Caco-2 (cell line): Measurements from ENCODE around the gene C20orf141. TPM values are rescaled to one million over a fixed set of nuclear protein-coding genes. Genes with fewer than 3 reads are reported as not detected.

Source experiments
- BruUV-seq: library from RNA; stranded (reverse); fragments of 400-500 nt; replicated peaks from 2 replicates; lab custom pipeline; 2021; lab: Mats Ljungman, UMichigan
- CTCF ChIA-PET: fragments of 300-600 bp; sonication (Branson Sonifier 250); formaldehyde crosslinking; loops from one replicate; lab custom pipeline; 2022; ENCODE audit warnings: antibody characterized with exemption; lab: Charles Lee
- POLR2A ChIA-PET: fragments of 300-600 bp; sonication (Branson Sonifier 250); formaldehyde crosslinking; loops from one replicate; lab custom pipeline; 2022; ENCODE audit warnings: antibody characterized with exemption; lab: Charles Lee
- DNase-seq, 2 experiments: peaks; one replicate each; pipeline versions ENCODE4 v3.0.0 to v3.0.0-alpha.2; 2020 to 2022
- H3K27me3 ChIP-seq: replicated peaks from 2 replicates; pipeline ENCODE4 v1.6.0; 2011; ENCODE audit warnings: low read length; ENCODE audit not compliant: control insufficient read depth, insufficient read depth
- H3K36me3 ChIP-seq: 2 replicates; pipeline ENCODE4 v1.5.1; 2011; ENCODE audit warnings: low read length; ENCODE audit not compliant: control insufficient read depth, insufficient read depth
- H3K4me1 ChIP-seq: fragments of 250-450 bp; sonication (Bioruptor Pico); 2 replicates; pipeline ENCODE4 v1.5.1; 2020; ENCODE audit warnings: mild to moderate bottlenecking
- H3K4me3 ChIP-seq: 2 replicates; pipeline ENCODE4 v1.5.1; 2011; ENCODE audit warnings: low read depth, mild to moderate bottlenecking, control low read depth, low read length
- H3K9me3 ChIP-seq: fragments of 250-450 bp; sonication (Bioruptor Pico); 2 replicates; pipeline ENCODE4 v1.5.1; 2020; ENCODE audit warnings: mild to moderate bottlenecking, moderate library complexity
- H3K27ac Mint-ChIP-seq: one replicate; pipeline ENCODE4 v1.8.0; 2022; ENCODE audit warnings: mixed read lengths; ENCODE audit not compliant: unreplicated experiment
- H3K27me3 Mint-ChIP-seq: one replicate; pipeline ENCODE4 v1.8.0; 2022; ENCODE audit warnings: mixed read lengths; ENCODE audit not compliant: insufficient read depth, unreplicated experiment
- H3K36me3 Mint-ChIP-seq: one replicate; pipeline ENCODE4 v1.8.0; 2022; ENCODE audit warnings: mild to moderate bottlenecking, mixed read lengths; ENCODE audit not compliant: insufficient read depth, unreplicated experiment
- H3K4me1 Mint-ChIP-seq: one replicate; pipeline ENCODE4 v1.8.0; 2022; ENCODE audit warnings: low read depth, mixed read lengths; ENCODE audit not compliant: unreplicated experiment
- H3K4me3 Mint-ChIP-seq: one replicate; pipeline ENCODE4 v1.8.0; 2022; ENCODE audit warnings: mild to moderate bottlenecking, moderate library complexity, mixed read lengths; ENCODE audit not compliant: unreplicated experiment
- H3K9me3 Mint-ChIP-seq: one replicate; pipeline ENCODE4 v1.8.0; 2022; ENCODE audit warnings: mixed read lengths; ENCODE audit not compliant: unreplicated experiment
- CTCF ChIP-seq, 2 experiments: fragments of 200-600 bp in 1 of 2; IDR thresholded peaks; 1 replicate in 1 of 2; 2 replicates in 1 of 2; pipeline versions ENCODE4 v1.5.1 to v1.8.0; 2011 to 2022; ENCODE audit warnings: antibody characterized with exemption in 1 of 2, control low read depth in 1 of 2, inconsistent platforms in 1 of 2, low read depth in 1 of 2, low read length in 1 of 2, mild to moderate bottlenecking in 1 of 2, moderate library complexity in 1 of 2; ENCODE audit not compliant: insufficient read depth in 1 of 2, severe bottlenecking in 1 of 2, unreplicated experiment in 1 of 2
- intact Hi-C: fragments of 100-400 bp; cut with micrococcal nuclease; formaldehyde crosslinking; loops from one replicate; pipeline ENCODE4 v1.10.0; 2022; ENCODE audit not compliant: unreplicated experiment
- total RNA-seq: library from RNA; stranded (reverse); gene quantifications from 2 replicates; pipeline ENCODE4 v1.2.3, GENCODE V29; 2022

Gene C20orf141
- total RNA-seq, 1 experiment from 2014 or later = not detected

- Mint-ChIP-seq H3K9me3 (no peaks in the 10 kb centered on the region), H3K4me1 (no peaks in the 10 kb centered on the region), H3K4me3 (no peak overlapping the region), H3K27me3 (peaks cover 14% of the 10 kb centered on the region), H3K27ac (no peak overlapping the region), H3K36me3 (no peaks in the 10 kb centered on the region)
- intact Hi-C loops = no loop called here
- Histone ChIP-seq H3K4me1 (no peaks in the 10 kb centered on the region), H3K36me3 (no peaks in the 10 kb centered on the region), H3K9me3 (no peaks in the 10 kb centered on the region), H3K4me3 (no peak overlapping the region), H3K27me3 (no peaks in the 10 kb centered on the region)
- ChIA-PET POLR2A (interaction anchor here (0.5 kb wide), 1 partner anchor 86 kb away, joined by 3 read pairs; the partner anchor contains the start of gene EBF4), CTCF (no interaction called here)
- BruUV-seq = no TSS peak
- DNase-seq = no peak
- TF ChIP-seq CTCF (IDR thresholded peaks at IDR 0.05; ENCODE audit: insufficient read depth in 1 of 2, low read depth in 1 of 2, low read length in 1 of 2, severe bottlenecking in 1 of 2, unreplicated experiment in 1 of 2) = no peak
Measured at GRCh38 chr20:2778602-2779321, 36.0 kb upstream of the C20orf141 start.

GRCh38 chr20:2780948-2781347, 33.8 kb upstream of the C20orf141 start:
- intact Hi-C loops = no loop called here
- Mint-ChIP-seq H3K9me3 (no peaks in the 10 kb centered on the region), H3K27me3 (peaks cover 13% of the 10 kb centered on the region), H3K4me1 (no peaks in the 10 kb centered on the region), H3K36me3 (no peaks in the 10 kb centered on the region), H3K27ac (no peak overlapping the region), H3K4me3 (no peak overlapping the region)
- Histone ChIP-seq H3K4me3 (no peak overlapping the region), H3K9me3 (no peaks in the 10 kb centered on the region), H3K27me3 (no peaks in the 10 kb centered on the region), H3K36me3 (no peaks in the 10 kb centered on the region), H3K4me1 (no peaks in the 10 kb centered on the region)
- TF ChIP-seq CTCF (IDR thresholded peaks at IDR 0.05; ENCODE audit: insufficient read depth in 1 of 2, low read depth in 1 of 2, low read length in 1 of 2, severe bottlenecking in 1 of 2, unreplicated experiment in 1 of 2) = no peak
- ChIA-PET CTCF (no interaction called here), POLR2A (no interaction called here)
- BruUV-seq = no TSS peak
- DNase-seq = no peak

- no peak overlapping the region for H3K4me3 Mint-ChIP-seq
- DNase-seq = no peak
- H3K9me3 Mint-ChIP-seq = no peaks in the 10 kb centered on the region
- no peaks in the 10 kb centered on the region for H3K36me3 Mint-ChIP-seq
- H3K27ac Mint-ChIP-seq = no peak overlapping the region
- intact Hi-C loops = no loop called here
- no peaks in the 10 kb centered on the region for H3K36me3 ChIP-seq
- no peaks in the 10 kb centered on the region for H3K27me3 ChIP-seq
- no peaks in the 10 kb centered on the region for H3K4me1 Mint-ChIP-seq
- H3K27me3 Mint-ChIP-seq = peaks cover 17% of the 10 kb centered on the region
- no TSS peak for BruUV-seq
- ChIA-PET POLR2A (no interaction called here), CTCF (no interaction called here)
- H3K4me3 ChIP-seq = no peak overlapping the region
- no peak for TF ChIP-seq CTCF (IDR thresholded peaks at IDR 0.05; ENCODE audit: insufficient read depth in 1 of 2, low read depth in 1 of 2, low read length in 1 of 2, severe bottlenecking in 1 of 2, unreplicated experiment in 1 of 2)
- no peaks in the 10 kb centered on the region for H3K9me3 ChIP-seq
- H3K4me1 ChIP-seq = no peaks in the 10 kb centered on the region
Measured at GRCh38 chr20:2783908-2784566, 30.8 kb upstream of the C20orf141 start.
